Measurements from ENCODE around the gene TBC1D2.

TBC1D2 gene

GRCh38 chr9:98190757-98191105, 64.7 kb downstream of the TBC1D2 start:
- Histone ChIP-seq H3K27ac (ENCODE audit: low read depth, low read length, poor library complexity, severe bottlenecking) (no peak overlapping the region), H3K79me2 (ENCODE audit: insufficient read depth, low read length) (no peaks in the 10 kb centered on the region), H3K4me2 (ENCODE audit: low read length) (no peak overlapping the region), H4K20me1 (ENCODE audit: insufficient read depth, low read length) (no peaks in the 10 kb centered on the region), H3K9me2 (ENCODE audit: low read depth, low read length) (no peaks in the 10 kb centered on the region), H3K4me3 (ENCODE audit: low read depth, low read length, poor library complexity, severe bottlenecking) (no peak overlapping the region), H3K36me3 (ENCODE audit: insufficient read depth, low read length) (no peaks in the 10 kb centered on the region), H3K27me3 (ENCODE audit: insufficient read depth, low read length) (no peaks in the 10 kb centered on the region), H3K9ac (ENCODE audit: low read length) (no peak overlapping the region), H3K9me3 (ENCODE audit: low read length) (no peaks in the 10 kb centered on the region), H3K4me1 (ENCODE audit: insufficient read depth, low read length, severe bottlenecking) (peaks cover 7% of the 10 kb centered on the region), H3F3A (ENCODE audit: insufficient read depth, low read length) (0 out of 2 replicates have a peak, but pooled peaks cover 5% of the 10 kb centered on the region), H2AFZ (ENCODE audit: low read length) (no peak overlapping the region)
- TF ChIP-seq CTCF (IDR thresholded peaks at IDR 0.05; ENCODE audit: low read length) (no peak), EZH2 (IDR thresholded peaks at IDR 0.05; ENCODE audit: borderline replicate concordance, low read length) (no peak)

GRCh38 chr9:98189412-98189811, 66.0 kb downstream of the TBC1D2 start:
- Histone ChIP-seq H3K27me3 (ENCODE audit: insufficient read depth, low read length) (no peaks in the 10 kb centered on the region), H2AFZ (ENCODE audit: low read length) (no peak overlapping the region), H3K79me2 (ENCODE audit: insufficient read depth, low read length) (no peaks in the 10 kb centered on the region), H3F3A (ENCODE audit: insufficient read depth, low read length) (0 out of 2 replicates have a peak, but pooled peaks cover 5% of the 10 kb centered on the region), H3K9me3 (ENCODE audit: low read length) (no peaks in the 10 kb centered on the region), H3K4me2 (ENCODE audit: low read length) (no peak overlapping the region), H4K20me1 (ENCODE audit: insufficient read depth, low read length) (no peaks in the 10 kb centered on the region), H3K27ac (ENCODE audit: low read depth, low read length, poor library complexity, severe bottlenecking) (no peak overlapping the region), H3K4me1 (ENCODE audit: insufficient read depth, low read length, severe bottlenecking) (peaks cover 7% of the 10 kb centered on the region), H3K4me3 (ENCODE audit: low read depth, low read length, poor library complexity, severe bottlenecking) (no peak overlapping the region), H3K9ac (ENCODE audit: low read length) (no peak overlapping the region), H3K36me3 (ENCODE audit: insufficient read depth, low read length) (no peaks in the 10 kb centered on the region), H3K9me2 (ENCODE audit: low read depth, low read length) (no peaks in the 10 kb centered on the region)
- no peak for TF ChIP-seq EZH2 (IDR thresholded peaks at IDR 0.05; ENCODE audit: borderline replicate concordance, low read length)
- no peak for TF ChIP-seq CTCF (IDR thresholded peaks at IDR 0.05; ENCODE audit: low read length)

DNA sequence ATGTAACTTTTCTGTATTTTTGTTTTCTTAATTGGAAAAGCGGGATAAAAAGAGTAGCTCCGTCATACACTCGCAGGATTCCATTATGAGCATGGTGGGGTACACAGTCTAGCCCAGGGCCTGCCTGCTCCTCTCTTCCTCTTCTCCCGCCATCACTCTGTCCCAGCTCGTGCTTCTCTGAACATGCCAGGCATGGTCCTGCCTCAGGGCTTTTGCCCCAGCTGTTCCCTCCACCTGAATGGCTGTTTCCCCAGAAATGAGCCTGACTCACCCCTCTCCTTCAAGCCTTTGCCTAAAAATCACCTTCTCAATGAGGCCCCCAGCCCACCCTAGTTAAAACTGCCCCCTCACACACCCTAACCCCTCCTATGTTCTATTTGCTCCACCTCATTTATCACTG, 67.5 kb downstream of the TBC1D2 start:
- Histone ChIP-seq H3K4me1 (ENCODE audit: insufficient read depth, low read length, severe bottlenecking) (peaks cover 7% of the 10 kb centered on the region), H3K4me2 (ENCODE audit: low read length) (no peak overlapping the region), H3K27me3 (ENCODE audit: insufficient read depth, low read length) (no peaks in the 10 kb centered on the region), H3K79me2 (ENCODE audit: insufficient read depth, low read length) (no peaks in the 10 kb centered on the region), H3K9ac (ENCODE audit: low read length) (no peak overlapping the region), H3K9me3 (ENCODE audit: low read length) (no peaks in the 10 kb centered on the region), H4K20me1 (ENCODE audit: insufficient read depth, low read length) (no peaks in the 10 kb centered on the region), H3F3A (ENCODE audit: insufficient read depth, low read length) (0 out of 2 replicates have a peak, but pooled peaks cover 5% of the 10 kb centered on the region), H3K9me2 (ENCODE audit: low read depth, low read length) (no peaks in the 10 kb centered on the region), H3K27ac (ENCODE audit: low read depth, low read length, poor library complexity, severe bottlenecking) (no peak overlapping the region), H2AFZ (ENCODE audit: low read length) (no peak overlapping the region), H3K4me3 (ENCODE audit: low read depth, low read length, poor library complexity, severe bottlenecking) (no peak overlapping the region), H3K36me3 (ENCODE audit: insufficient read depth, low read length) (no peaks in the 10 kb centered on the region)
- TF ChIP-seq EZH2 (IDR thresholded peaks at IDR 0.05; ENCODE audit: borderline replicate concordance, low read length) (no peak), CTCF (IDR thresholded peaks at IDR 0.05; ENCODE audit: low read length) (no peak)
